Loucy (cell line): ENCODE data around the gene PIM3.

Source experiments
- H2AFZ ChIP-seq: fragments of 200-600 bp; sonication (generic); 2 replicates; pipeline ENCODE4 v1.6.0; 2016; ENCODE audit warnings: antibody characterized with exemption, mild to moderate bottlenecking, low read length, moderate library complexity
- H3F3A ChIP-seq: fragments of 200-600 bp; 2 replicates; pipeline ENCODE4 v1.6.0; 2016; ENCODE audit warnings: antibody characterized with exemption, low read depth, mild to moderate bottlenecking
- H3K27me3 ChIP-seq: fragments of 200-600 bp; sonication (generic); 2 replicates; pipeline ENCODE4 v1.6.1; 2014; ENCODE audit warnings: low read length, mild to moderate bottlenecking; ENCODE audit not compliant: insufficient read depth, poor library complexity, severe bottlenecking
- H3K36me3 ChIP-seq: fragments of 200-600 bp; sonication (generic); 2 replicates; pipeline ENCODE4 v1.6.1; 2016; ENCODE audit warnings: low read length; ENCODE audit not compliant: insufficient read depth
- H3K4me1 ChIP-seq: fragments of 200-600 bp; sonication (generic); 2 replicates; pipeline ENCODE4 v1.5.1; 2014; ENCODE audit warnings: low read length, mild to moderate bottlenecking; ENCODE audit not compliant: insufficient read depth, poor library complexity, severe bottlenecking
- H3K4me2 ChIP-seq: fragments of 200-600 bp; sonication (generic); 2 replicates; pipeline ENCODE4 v1.6.0; 2014; ENCODE audit warnings: antibody characterized with exemption, low read length, low read depth, mild to moderate bottlenecking; ENCODE audit not compliant: poor library complexity, severe bottlenecking
- H3K4me3 ChIP-seq: fragments of 200-600 bp; sonication (generic); 2 replicates; pipeline ENCODE4 v1.5.1; 2014; ENCODE audit warnings: low read length, mild to moderate bottlenecking, mixed read lengths; ENCODE audit not compliant: poor library complexity, severe bottlenecking
- H3K79me2 ChIP-seq: fragments of 200-600 bp; sonication (generic); 2 replicates; pipeline ENCODE4 v1.6.1; 2014; ENCODE audit warnings: low read length; ENCODE audit not compliant: insufficient read depth
- H3K9ac ChIP-seq: fragments of 200-600 bp; sonication (generic); 2 replicates; pipeline ENCODE4 v1.6.0; 2014; ENCODE audit warnings: mild to moderate bottlenecking, low read depth, low read length, moderate library complexity; ENCODE audit not compliant: poor library complexity, severe bottlenecking
- H3K9me2 ChIP-seq: fragments of 200-600 bp; sonication (generic); replicated peaks from 2 replicates; pipeline ENCODE4 v1.6.1; 2016; ENCODE audit warnings: low read depth, low read length, mixed read lengths
- H3K9me3 ChIP-seq: fragments of 200-600 bp; sonication (generic); 2 replicates; pipeline ENCODE4 v1.6.1; 2014; ENCODE audit warnings: mild to moderate bottlenecking, antibody characterized with exemption, low read length, low read depth; ENCODE audit not compliant: insufficient read depth
- H4K20me1 ChIP-seq: fragments of 200-600 bp; sonication (generic); 2 replicates; pipeline ENCODE4 v1.6.0; 2014; ENCODE audit warnings: antibody characterized with exemption, low read length, mild to moderate bottlenecking; ENCODE audit not compliant: insufficient read depth, poor library complexity, severe bottlenecking
- EZH2phosphoT487 ChIP-seq: fragments of 200-600 bp; IDR thresholded peaks from 2 replicates; pipeline ENCODE4 v1.6.1; 2018; ENCODE audit warnings: antibody characterized with exemption, mild to moderate bottlenecking, moderate library complexity, borderline replicate concordance
- TF ChIP-seq, protein P1 (sequence below): fragments of 200-600 bp; sonication (generic); conservative IDR thresholded peaks from 2 replicates; pipeline ENCODE4 v1.5.1; 2014; ENCODE audit warnings: mild to moderate bottlenecking, antibody characterized with exemption, low read length

Gene PIM3

DNA sequence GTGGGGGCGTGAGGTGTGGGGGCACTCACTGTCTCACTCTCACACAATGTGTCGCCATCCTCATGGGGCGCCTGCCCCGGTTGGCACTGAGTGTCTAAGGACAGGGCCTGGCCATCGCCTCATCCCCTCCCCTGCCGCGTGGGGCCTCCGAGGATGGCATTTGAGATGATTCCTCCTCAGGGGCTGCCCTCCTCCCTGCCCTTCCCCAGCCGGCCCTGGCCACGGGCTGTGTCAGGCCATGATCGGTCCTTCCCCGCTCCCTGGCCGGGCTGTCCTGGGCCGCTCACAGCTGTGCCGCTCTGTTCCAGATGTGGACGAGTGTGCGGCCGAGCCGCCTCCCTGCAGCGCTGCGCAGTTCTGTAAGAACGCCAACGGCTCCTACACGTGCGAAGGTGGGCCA lies 37.6 kb upstream of the PIM3 start:
- Histone ChIP-seq H3K9me2 (no peaks in the 10 kb centered on the region), H2AFZ (no peak overlapping the region), H3K9me3 (no peaks in the 10 kb centered on the region), H3K79me2 (peaks cover under 1% of the 10 kb centered on the region; the same call in 1 of the 2 replicates), H3K4me3 (no peak overlapping the region), H3K4me1 (peaks cover 10% of the 10 kb centered on the region), H3K27me3 (no peaks in the 10 kb centered on the region), H4K20me1 (no peaks in the 10 kb centered on the region), H3K36me3 (no peaks in the 10 kb centered on the region), H3K9ac (no peak overlapping the region), H3F3A (no peaks in the 10 kb centered on the region), H3K4me2 (no peak overlapping the region)
- TF ChIP-seq, protein P1, sequence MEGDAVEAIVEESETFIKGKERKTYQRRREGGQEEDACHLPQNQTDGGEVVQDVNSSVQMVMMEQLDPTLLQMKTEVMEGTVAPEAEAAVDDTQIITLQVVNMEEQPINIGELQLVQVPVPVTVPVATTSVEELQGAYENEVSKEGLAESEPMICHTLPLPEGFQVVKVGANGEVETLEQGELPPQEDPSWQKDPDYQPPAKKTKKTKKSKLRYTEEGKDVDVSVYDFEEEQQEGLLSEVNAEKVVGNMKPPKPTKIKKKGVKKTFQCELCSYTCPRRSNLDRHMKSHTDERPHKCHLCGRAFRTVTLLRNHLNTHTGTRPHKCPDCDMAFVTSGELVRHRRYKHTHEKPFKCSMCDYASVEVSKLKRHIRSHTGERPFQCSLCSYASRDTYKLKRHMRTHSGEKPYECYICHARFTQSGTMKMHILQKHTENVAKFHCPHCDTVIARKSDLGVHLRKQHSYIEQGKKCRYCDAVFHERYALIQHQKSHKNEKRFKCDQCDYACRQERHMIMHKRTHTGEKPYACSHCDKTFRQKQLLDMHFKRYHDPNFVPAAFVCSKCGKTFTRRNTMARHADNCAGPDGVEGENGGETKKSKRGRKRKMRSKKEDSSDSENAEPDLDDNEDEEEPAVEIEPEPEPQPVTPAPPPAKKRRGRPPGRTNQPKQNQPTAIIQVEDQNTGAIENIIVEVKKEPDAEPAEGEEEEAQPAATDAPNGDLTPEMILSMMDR: no peak
- TF ChIP-seq EZH2phosphoT487: no peak

DNA sequence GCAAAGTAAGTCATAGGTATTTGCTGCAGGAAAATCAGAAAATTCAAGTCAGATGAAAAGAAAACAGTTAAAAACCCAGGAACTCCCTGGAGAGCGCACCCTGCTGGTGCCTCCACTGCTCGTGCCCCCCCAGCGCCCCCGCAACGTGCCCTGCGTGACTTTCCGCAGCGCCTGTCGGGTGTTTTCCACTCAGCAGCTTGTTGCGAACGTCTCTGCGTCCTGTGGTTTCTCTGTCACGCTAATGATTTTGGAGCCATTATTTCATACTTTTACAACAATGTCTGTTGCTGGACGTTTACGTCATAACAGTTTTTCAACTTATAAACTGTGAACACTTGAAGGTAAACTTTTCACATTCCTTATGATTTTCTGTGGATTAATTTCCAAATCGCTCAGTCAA lies 37.1 kb upstream of the PIM3 start:
- TF ChIP-seq EZH2phosphoT487: no peak
- TF ChIP-seq, protein P1: no peak
- H3K36me3 ChIP-seq: no peaks in the 10 kb centered on the region
- H3K4me3 ChIP-seq: no peak overlapping the region
- H3K27me3 ChIP-seq: no peaks in the 10 kb centered on the region
- H3K79me2 ChIP-seq: no peaks in the 10 kb centered on the region
- H4K20me1 ChIP-seq: no peaks in the 10 kb centered on the region
- H3K9ac ChIP-seq: no peak overlapping the region
- H3K4me1 ChIP-seq: peaks cover 10% of the 10 kb centered on the region
- H3F3A ChIP-seq: no peaks in the 10 kb centered on the region
- H3K9me2 ChIP-seq: no peaks in the 10 kb centered on the region
- H3K9me3 ChIP-seq: no peaks in the 10 kb centered on the region
- H3K4me2 ChIP-seq: no peak overlapping the region
- no peak overlapping the region for H2AFZ ChIP-seq

DNA sequence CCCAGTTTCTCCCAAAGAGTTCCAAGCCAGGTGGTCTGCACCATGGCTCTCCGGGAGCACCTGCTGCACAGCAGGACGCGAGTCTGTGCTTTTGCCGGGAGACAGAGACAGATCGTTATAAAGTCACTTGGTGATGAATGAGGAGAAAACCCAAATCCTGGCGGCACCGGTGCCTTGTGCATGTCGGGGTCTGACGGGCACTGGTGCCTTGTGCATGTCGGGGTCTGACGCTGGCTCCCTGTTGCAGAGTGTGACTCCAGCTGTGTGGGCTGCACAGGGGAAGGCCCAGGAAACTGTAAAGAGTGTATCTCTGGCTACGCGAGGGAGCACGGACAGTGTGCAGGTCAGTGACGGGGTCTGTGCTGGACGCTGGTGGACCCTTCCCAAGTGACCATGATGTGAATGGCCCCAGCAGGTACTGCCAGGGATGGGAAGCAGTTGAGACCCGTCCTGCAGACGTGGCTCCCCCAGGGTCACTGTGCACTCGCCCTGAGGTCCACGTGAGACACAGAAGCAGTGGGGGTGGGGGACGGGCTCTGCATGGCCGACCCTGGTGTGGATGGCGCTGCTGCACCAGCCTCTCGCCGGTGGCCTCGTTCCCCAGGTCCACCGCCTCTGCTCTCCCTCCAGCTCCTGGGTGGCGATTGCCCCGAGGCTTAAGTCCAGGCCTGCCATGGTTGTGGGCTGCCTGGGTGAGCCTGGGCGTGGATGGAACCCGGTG lies 36.3 kb upstream of the PIM3 start:
- peaks cover 10% of the 10 kb centered on the region for H3K4me1 ChIP-seq
- no peak overlapping the region for H3K4me2 ChIP-seq
- H3K9ac ChIP-seq: no peak overlapping the region
- H3K9me2 ChIP-seq: no peaks in the 10 kb centered on the region
- H3K79me2 ChIP-seq: no peaks in the 10 kb centered on the region
- H3K9me3 ChIP-seq: no peaks in the 10 kb centered on the region
- no peaks in the 10 kb centered on the region for H3K27me3 ChIP-seq
- H2AFZ ChIP-seq: no peak overlapping the region
- no peaks in the 10 kb centered on the region for H4K20me1 ChIP-seq
- TF ChIP-seq EZH2phosphoT487: no peak
- TF ChIP-seq, protein P1: no peak
- H3K36me3 ChIP-seq: no peaks in the 10 kb centered on the region
- no peak overlapping the region for H3K4me3 ChIP-seq
- H3F3A ChIP-seq: no peaks in the 10 kb centered on the region
